HL-60 (cell line): ENCODE data around the gene NOS1AP.

Experiments used
- DNase-seq, 2 experiments: peaks; one replicate each; pipeline ENCODE4 v3.0.0-alpha.2; 2010 to 2020; ENCODE audit warnings: low read depth in 1 of 2, low spot score in 1 of 2
- H3K27ac ChIP-seq: fragments of 250-450 bp; sonication (Bioruptor Pico); replicated peaks from 2 replicates; pipeline ENCODE4 v1.5.1; 2020; ENCODE audit warnings: mild to moderate bottlenecking, moderate library complexity
- H3K27me3 ChIP-seq: fragments of 250-450 bp; sonication (Bioruptor Pico); 2 replicates; pipeline ENCODE4 v1.5.1; 2021; ENCODE audit warnings: mild to moderate bottlenecking, moderate library complexity; ENCODE audit not compliant: insufficient read depth, poor library complexity, severe bottlenecking
- H3K4me3 ChIP-seq: replicated peaks from 2 replicates; pipeline ENCODE4 v1.5.1; 2011; ENCODE audit warnings: mild to moderate bottlenecking, control low read depth, low read length; ENCODE audit not compliant: insufficient read depth
- GABPA ChIP-seq: IDR thresholded peaks from 2 replicates; pipeline ENCODE4 v1.6.1; 2012; ENCODE audit warnings: low read depth
- POLR2AphosphoS5 ChIP-seq: IDR thresholded peaks from 2 replicates; pipeline ENCODE4 v1.6.1; 2012; ENCODE audit warnings: low read depth
- REST ChIP-seq: IDR thresholded peaks from 2 replicates; pipeline ENCODE4 v1.6.1; 2012; ENCODE audit warnings: low read depth; ENCODE audit not compliant: insufficient replicate concordance
- SPI1 ChIP-seq: IDR thresholded peaks from 2 replicates; pipeline ENCODE4 v1.6.1; 2012; ENCODE audit warnings: low read depth, mild to moderate bottlenecking, borderline replicate concordance
- TF ChIP-seq, protein P1 (sequence below): IDR thresholded peaks from one replicate; pipeline ENCODE4 v1.5.1; 2011; ENCODE audit warnings: low read length, control low read depth, inconsistent platforms; ENCODE audit not compliant: insufficient read depth

Gene NOS1AP

DNA sequence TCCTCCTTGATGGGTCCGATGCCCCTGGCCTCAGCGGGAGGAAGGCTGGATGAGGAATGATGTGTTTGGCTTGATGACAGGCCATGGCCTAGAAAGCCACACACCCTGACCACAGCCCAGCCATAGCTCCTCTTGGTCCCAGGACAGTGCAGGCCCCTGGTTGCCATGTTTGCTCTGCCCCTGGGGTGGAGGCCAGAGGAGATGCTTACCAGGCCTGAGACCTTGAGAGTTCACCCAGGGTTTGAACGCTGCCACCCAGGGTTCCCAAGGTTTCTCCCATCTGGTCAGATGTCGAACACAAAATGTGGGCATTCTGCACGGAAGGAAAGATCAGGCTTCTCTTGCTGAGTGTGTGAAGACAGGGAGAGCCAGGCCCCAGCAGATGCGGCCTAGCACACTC, 314.6 kb downstream of the NOS1AP start:
- DNase-seq: no peak
- TF ChIP-seq REST: no peak
- H3K27me3 ChIP-seq: no peaks in the 10 kb centered on the region
- H3K27ac ChIP-seq: no peak overlapping the region
- H3K4me3 ChIP-seq: no peak overlapping the region

DNA sequence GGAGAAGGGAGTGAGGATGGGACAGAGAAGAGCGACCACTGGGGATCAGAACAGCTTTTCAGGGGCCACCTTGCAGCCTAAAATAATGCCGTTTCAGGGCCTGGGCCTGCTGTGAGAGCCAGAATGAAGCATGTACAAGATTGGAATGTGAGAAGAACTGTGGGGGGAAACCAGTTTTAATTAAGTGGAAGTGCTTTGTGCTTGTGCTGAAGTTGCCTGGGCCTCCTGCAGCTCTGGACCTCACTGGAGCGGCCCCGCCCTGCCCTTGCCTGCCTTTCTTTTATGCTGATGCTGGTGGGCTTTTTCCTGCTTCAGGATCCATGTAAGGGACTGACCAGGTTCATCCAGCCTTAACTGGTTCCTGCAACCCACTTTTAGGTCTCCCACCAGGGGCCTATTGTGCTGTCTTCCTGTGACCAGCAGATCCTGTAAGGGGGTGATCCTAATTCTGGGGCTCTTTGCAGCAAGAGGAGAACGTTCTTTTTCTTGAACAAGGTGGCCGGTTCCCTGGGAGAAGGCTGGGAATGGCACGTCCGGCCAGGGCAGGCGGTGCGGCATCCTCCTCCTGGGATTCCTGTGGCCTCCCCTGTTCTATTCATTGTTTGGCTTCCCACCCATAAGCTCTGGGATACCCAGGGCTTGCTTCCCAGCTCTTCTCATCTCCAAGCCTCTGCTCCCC, 315.2 kb downstream of the NOS1AP start:
- no peak for TF ChIP-seq GABPA
- TF ChIP-seq, protein P1, sequence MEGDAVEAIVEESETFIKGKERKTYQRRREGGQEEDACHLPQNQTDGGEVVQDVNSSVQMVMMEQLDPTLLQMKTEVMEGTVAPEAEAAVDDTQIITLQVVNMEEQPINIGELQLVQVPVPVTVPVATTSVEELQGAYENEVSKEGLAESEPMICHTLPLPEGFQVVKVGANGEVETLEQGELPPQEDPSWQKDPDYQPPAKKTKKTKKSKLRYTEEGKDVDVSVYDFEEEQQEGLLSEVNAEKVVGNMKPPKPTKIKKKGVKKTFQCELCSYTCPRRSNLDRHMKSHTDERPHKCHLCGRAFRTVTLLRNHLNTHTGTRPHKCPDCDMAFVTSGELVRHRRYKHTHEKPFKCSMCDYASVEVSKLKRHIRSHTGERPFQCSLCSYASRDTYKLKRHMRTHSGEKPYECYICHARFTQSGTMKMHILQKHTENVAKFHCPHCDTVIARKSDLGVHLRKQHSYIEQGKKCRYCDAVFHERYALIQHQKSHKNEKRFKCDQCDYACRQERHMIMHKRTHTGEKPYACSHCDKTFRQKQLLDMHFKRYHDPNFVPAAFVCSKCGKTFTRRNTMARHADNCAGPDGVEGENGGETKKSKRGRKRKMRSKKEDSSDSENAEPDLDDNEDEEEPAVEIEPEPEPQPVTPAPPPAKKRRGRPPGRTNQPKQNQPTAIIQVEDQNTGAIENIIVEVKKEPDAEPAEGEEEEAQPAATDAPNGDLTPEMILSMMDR: no peak
- no peak for TF ChIP-seq REST
- TF ChIP-seq SPI1: no peak
- no peak for TF ChIP-seq POLR2AphosphoS5
- no peak for DNase-seq
- H3K4me3 ChIP-seq: no peak overlapping the region
- H3K27me3 ChIP-seq: no peaks in the 10 kb centered on the region
- H3K27ac ChIP-seq: no peak overlapping the region

GRCh38 chr1:162385280-162385623, 315.8 kb downstream of the NOS1AP start:
- H3K27ac ChIP-seq: no peak overlapping the region
- H3K4me3 ChIP-seq: no peak overlapping the region
- no peaks in the 10 kb centered on the region for H3K27me3 ChIP-seq
- DNase-seq: no peak
- TF ChIP-seq GABPA (no peak), REST (no peak), POLR2AphosphoS5 (no peak), SPI1 (no peak)
- TF ChIP-seq, protein P1: no peak
